Liver (tissue), 3 donors: Measurements from ENCODE around the gene IFRD1.
A peak's percentile ranks its signal among the peaks of the same experiment; 100 is the strongest.

Source experiments
- CTCF ChIP-seq: fragments of 150-350 bp; IDR thresholded peaks from 2 replicates; pipeline ENCODE4 v1.5.1; 2017; ENCODE audit warnings: improper control_type of control experiment, low read depth, low read length; ENCODE audit not compliant: missing input control
- FOXA2 ChIP-seq: IDR thresholded peaks from 2 replicates; pipeline ENCODE4 v1.6.1; 2016; ENCODE audit warnings: antibody characterized with exemption
- HNF4A ChIP-seq, 2 donors: conservative IDR thresholded peaks; 2 replicates each; pipeline ENCODE4 v1.6.1; 2016; ENCODE audit warnings: antibody characterized with exemption in 2 of 2, mild to moderate bottlenecking in 2 of 2
- NR2F2 ChIP-seq: IDR thresholded peaks from 2 replicates; pipeline ENCODE4 v1.6.1; 2016; ENCODE audit warnings: antibody characterized with exemption
- RAD21 ChIP-seq, 2 donors: IDR thresholded peaks; 2 replicates each; pipeline ENCODE4 v1.6.1; 2016; ENCODE audit warnings: antibody characterized with exemption in 2 of 2, mild to moderate bottlenecking in 2 of 2
- REST ChIP-seq: IDR thresholded peaks from 2 replicates; pipeline ENCODE4 v1.6.1; 2016; ENCODE audit warnings: antibody characterized with exemption, mild to moderate bottlenecking
- YY1 ChIP-seq: IDR thresholded peaks from 2 replicates; pipeline ENCODE4 v1.6.1; 2016; ENCODE audit warnings: antibody characterized with exemption, mild to moderate bottlenecking
- donor health status: healthy.
- donor health status: healthy.

- TF ChIP-seq NR2F2 (peak; percentile 33), CTCF (no peak), YY1 (no peak), REST (no peak), RAD21 (IDR thresholded peaks at IDR 0.05) (no peak), FOXA2 (no peak), HNF4A (conservative IDR thresholded peaks at IDR 0.05) (peak; percentile 69 to 75)
Observed at GRCh38 chr7:112453505-112454171, 3.4 kb downstream of the IFRD1 start.
